ENCODE results near the gene STARD3.

Gene STARD3

DNA sequence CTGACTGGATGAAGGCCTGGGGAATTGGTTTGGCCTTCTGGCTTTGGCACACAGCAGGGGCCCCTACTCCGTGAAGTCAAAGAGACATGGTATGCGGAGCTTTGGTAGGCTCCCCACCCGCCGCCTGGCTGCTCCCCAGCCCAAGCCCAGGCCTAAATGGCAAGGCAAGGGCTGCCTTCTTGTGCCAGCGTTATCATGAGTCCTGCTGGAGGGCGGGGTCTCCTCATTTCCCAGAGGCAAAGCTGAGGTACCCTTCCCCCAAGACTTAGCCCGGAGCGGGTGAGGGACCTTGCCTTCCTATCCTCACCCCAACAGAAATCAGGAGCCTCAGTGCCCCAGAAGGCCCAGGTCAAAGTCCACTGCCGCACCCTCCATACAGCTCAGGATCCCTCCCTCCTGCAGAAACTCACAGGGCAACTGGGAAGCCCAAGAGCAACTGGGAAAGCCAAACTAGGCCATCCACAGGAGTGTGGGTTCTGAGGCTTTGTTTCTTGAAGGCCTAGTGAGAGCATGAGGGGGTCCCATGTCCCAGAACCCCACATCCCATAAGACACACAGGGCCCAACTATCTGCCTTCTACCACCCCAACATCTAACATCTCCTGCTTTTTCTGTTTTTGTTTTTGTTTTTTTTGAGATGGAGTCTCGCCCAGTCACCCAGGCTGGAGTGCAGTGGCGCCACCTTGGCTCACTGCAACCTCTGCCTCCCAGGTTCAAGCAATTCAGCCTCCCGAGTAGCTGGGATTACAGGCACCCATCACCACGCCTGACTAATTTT, 41.6 kb downstream of the STARD3 start:
- no peak overlapping the region for H2AFZ ChIP-seq (ENCODE audit: low read length)
- H3K9ac ChIP-seq (ENCODE audit: low read depth, low read length, poor library complexity, severe bottlenecking), result peak overlapping the region; percentile 72

DNA sequence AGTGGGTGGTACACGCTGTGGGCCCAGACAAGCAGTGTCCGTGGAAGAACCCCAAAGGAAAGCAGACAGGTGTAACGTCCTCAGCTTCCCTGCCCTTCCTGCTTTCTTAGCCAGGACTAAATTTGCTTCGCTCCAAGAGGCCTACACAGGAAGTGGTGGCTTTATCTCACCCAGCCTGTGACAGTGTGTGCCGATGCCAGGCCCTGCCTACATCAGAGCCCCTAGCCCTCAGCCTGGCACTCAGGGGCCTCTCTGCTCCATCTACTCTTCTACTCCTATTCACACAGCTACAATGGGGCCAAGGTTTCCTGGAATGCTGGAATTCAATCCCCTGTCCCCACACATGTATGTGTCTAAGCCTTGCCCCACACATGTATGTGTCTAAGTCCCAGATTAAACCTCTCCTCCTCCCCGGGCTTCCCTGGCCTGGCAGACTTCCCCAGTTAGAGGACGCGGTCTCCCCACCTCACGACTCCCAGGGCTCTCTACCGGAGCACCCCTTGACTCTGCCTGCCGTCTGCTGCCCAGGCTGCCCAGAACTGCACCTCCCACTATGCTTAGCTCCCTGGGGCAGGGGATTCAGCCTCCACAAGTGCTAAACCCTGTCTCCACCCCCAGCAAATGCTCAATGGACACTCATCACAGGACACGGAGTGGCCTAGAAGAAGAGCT, 42.7 kb downstream of the STARD3 start:
- peak overlapping the region; percentile 64 for H3K4me2 ChIP-seq (ENCODE audit: low read depth, low read length, poor library complexity, severe bottlenecking)
- peak overlapping the region; percentile 48 for H3K4me3 ChIP-seq (ENCODE audit: low read length, poor library complexity, severe bottlenecking)
- TF ChIP-seq, protein P1, sequence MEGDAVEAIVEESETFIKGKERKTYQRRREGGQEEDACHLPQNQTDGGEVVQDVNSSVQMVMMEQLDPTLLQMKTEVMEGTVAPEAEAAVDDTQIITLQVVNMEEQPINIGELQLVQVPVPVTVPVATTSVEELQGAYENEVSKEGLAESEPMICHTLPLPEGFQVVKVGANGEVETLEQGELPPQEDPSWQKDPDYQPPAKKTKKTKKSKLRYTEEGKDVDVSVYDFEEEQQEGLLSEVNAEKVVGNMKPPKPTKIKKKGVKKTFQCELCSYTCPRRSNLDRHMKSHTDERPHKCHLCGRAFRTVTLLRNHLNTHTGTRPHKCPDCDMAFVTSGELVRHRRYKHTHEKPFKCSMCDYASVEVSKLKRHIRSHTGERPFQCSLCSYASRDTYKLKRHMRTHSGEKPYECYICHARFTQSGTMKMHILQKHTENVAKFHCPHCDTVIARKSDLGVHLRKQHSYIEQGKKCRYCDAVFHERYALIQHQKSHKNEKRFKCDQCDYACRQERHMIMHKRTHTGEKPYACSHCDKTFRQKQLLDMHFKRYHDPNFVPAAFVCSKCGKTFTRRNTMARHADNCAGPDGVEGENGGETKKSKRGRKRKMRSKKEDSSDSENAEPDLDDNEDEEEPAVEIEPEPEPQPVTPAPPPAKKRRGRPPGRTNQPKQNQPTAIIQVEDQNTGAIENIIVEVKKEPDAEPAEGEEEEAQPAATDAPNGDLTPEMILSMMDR (conservative IDR thresholded peaks at IDR 0.05; ENCODE audit: low read length), result no peak
- TF ChIP-seq EZH2phosphoT487 (IDR thresholded peaks at IDR 0.05; ENCODE audit: borderline replicate concordance), result no peak
- no peaks in the 10 kb centered on the region for H4K20me1 ChIP-seq (ENCODE audit: insufficient read depth, low read length, poor library complexity, severe bottlenecking)
- no peaks in the 10 kb centered on the region for H3K79me2 ChIP-seq (ENCODE audit: insufficient read depth, low read length)
- no peaks in the 10 kb centered on the region for H3K9me2 ChIP-seq (replicated peaks; ENCODE audit: low read depth, low read length)
- H3K4me1 ChIP-seq (ENCODE audit: insufficient read depth, low read length, poor library complexity, severe bottlenecking), result peaks cover 22% of the 10 kb centered on the region
- H3K9me3 ChIP-seq (ENCODE audit: insufficient read depth, low read depth, low read length), result no peaks in the 10 kb centered on the region
- H3K36me3 ChIP-seq (ENCODE audit: insufficient read depth, low read length), result no peaks in the 10 kb centered on the region
- H2AFZ ChIP-seq (ENCODE audit: low read length), result peak overlapping the region; percentile 73
- H3K27me3 ChIP-seq (ENCODE audit: insufficient read depth, low read length, poor library complexity, severe bottlenecking), result no peaks in the 10 kb centered on the region
- H3F3A ChIP-seq (ENCODE audit: low read depth), result no peaks in the 10 kb centered on the region
- peak overlapping the region; percentile 72 for H3K9ac ChIP-seq (ENCODE audit: low read depth, low read length, poor library complexity, severe bottlenecking)

More for the DNA sequence above, 41.6 kb downstream of the STARD3 start:
- Histone ChIP-seq H3K79me2 (ENCODE audit: insufficient read depth, low read length) (no peaks in the 10 kb centered on the region), H3K4me3 (ENCODE audit: low read length, poor library complexity, severe bottlenecking) (no peak overlapping the region), H3K4me2 (ENCODE audit: low read depth, low read length, poor library complexity, severe bottlenecking) (peak overlapping the region; percentile 64), H3F3A (ENCODE audit: low read depth) (no peaks in the 10 kb centered on the region), H3K9me3 (ENCODE audit: insufficient read depth, low read depth, low read length) (no peaks in the 10 kb centered on the region), H3K27me3 (ENCODE audit: insufficient read depth, low read length, poor library complexity, severe bottlenecking) (no peaks in the 10 kb centered on the region), H3K36me3 (ENCODE audit: insufficient read depth, low read length) (no peaks in the 10 kb centered on the region), H4K20me1 (ENCODE audit: insufficient read depth, low read length, poor library complexity, severe bottlenecking) (no peaks in the 10 kb centered on the region), H3K4me1 (ENCODE audit: insufficient read depth, low read length, poor library complexity, severe bottlenecking) (peaks cover 22% of the 10 kb centered on the region), H3K9me2 (replicated peaks; ENCODE audit: low read depth, low read length) (no peaks in the 10 kb centered on the region)
- TF ChIP-seq, protein P1 (conservative IDR thresholded peaks at IDR 0.05; ENCODE audit: low read length), result no peak; the same call in none of the 2 replicates
- TF ChIP-seq EZH2phosphoT487 (IDR thresholded peaks at IDR 0.05; ENCODE audit: borderline replicate concordance), result no peak

DNA sequence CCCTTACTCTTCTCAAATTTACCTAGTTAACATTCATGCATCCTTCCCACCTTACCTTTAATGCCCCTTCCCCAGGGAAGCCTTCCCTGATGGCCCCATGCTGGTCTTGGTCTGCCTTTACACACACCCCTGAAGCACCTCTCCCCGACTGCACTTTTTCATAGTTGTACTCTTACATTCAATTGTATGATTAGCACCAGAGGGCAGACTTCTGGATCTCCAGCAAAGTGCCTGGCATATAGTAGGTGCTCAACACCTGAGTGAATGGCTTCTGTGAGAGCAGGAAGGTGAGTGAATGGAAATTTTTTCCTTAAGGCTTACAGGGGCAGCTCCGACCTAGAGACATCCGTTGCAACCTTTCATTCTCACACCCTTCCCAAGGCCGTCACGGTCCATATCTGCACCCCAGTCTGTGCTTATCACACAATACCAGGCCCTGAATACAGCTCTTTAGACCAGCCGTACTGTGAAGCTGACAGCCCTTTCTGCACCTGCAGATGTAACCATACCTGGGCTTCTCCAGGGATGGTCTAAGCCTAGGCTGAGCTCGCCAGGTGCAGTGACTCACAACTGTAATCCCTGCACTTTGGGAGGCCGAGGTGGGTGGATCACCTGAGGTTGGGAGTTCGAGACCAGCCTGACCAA, 46.5 kb downstream of the STARD3 start:
- Histone ChIP-seq H3K9me3 (ENCODE audit: insufficient read depth, low read depth, low read length) (no peaks in the 10 kb centered on the region), H3K79me2 (ENCODE audit: insufficient read depth, low read length) (no peaks in the 10 kb centered on the region), H2AFZ (ENCODE audit: low read length) (no peak overlapping the region), H4K20me1 (ENCODE audit: insufficient read depth, low read length, poor library complexity, severe bottlenecking) (no peaks in the 10 kb centered on the region), H3F3A (ENCODE audit: low read depth) (peaks cover 4% of the 10 kb centered on the region; the same call in 1 of the 2 replicates), H3K9me2 (replicated peaks; ENCODE audit: low read depth, low read length) (no peaks in the 10 kb centered on the region), H3K4me1 (ENCODE audit: insufficient read depth, low read length, poor library complexity, severe bottlenecking) (peaks cover 35% of the 10 kb centered on the region), H3K4me2 (ENCODE audit: low read depth, low read length, poor library complexity, severe bottlenecking) (no peak overlapping the region), H3K36me3 (ENCODE audit: insufficient read depth, low read length) (no peaks in the 10 kb centered on the region), H3K27me3 (ENCODE audit: insufficient read depth, low read length, poor library complexity, severe bottlenecking) (no peaks in the 10 kb centered on the region), H3K4me3 (ENCODE audit: low read length, poor library complexity, severe bottlenecking) (no peak overlapping the region), H3K9ac (ENCODE audit: low read depth, low read length, poor library complexity, severe bottlenecking) (no peak overlapping the region)
- no peak for TF ChIP-seq EZH2phosphoT487 (IDR thresholded peaks at IDR 0.05; ENCODE audit: borderline replicate concordance)
- TF ChIP-seq, protein P1 (conservative IDR thresholded peaks at IDR 0.05; ENCODE audit: low read length), result no peak
